Activated CD8-positive, alpha-beta T cell treated with anti-CD3 and anti-CD28 coated beads for 36 hours (primary cell): ENCODE results near the gene MYO5B. TPM values are rescaled to one million over a fixed set of nuclear protein-coding genes. Genes with fewer than 3 reads are reported as not detected.

ENCODE experiments used
- ATAC-seq: fragments of 200-7000 bp; cut with Tn5 transposase; one replicate; pipeline ENCODE4 v1.10.0; 2021; ENCODE audit warnings: mild to moderate bottlenecking, moderate library complexity
- CTCF ChIA-PET: fragments of 350-600 bp; sonication (Branson Sonifier 250); formaldehyde crosslinking; loops from one replicate; lab custom pipeline; 2021; ENCODE audit warnings: antibody characterized with exemption; lab: Charles Lee
- POLR2A ChIA-PET: fragments of 350-600 bp; sonication (Branson Sonifier 250); formaldehyde crosslinking; loops from one replicate; lab custom pipeline; 2021; ENCODE audit warnings: antibody characterized with exemption; lab: Charles Lee
- DNase-seq: peaks from one replicate; pipeline ENCODE4 v3.0.0-alpha.2; 2020
- H3K27ac Mint-ChIP-seq: one replicate; pipeline ENCODE4 v1.8.0; 2021; ENCODE audit warnings: mild to moderate bottlenecking, mixed read lengths
- H3K27me3 Mint-ChIP-seq: one replicate; pipeline ENCODE4 v1.8.0; 2021; ENCODE audit warnings: mixed read lengths
- H3K36me3 Mint-ChIP-seq: one replicate; pipeline ENCODE4 v1.8.0; 2021; ENCODE audit warnings: low read depth, mixed read lengths
- H3K4me1 Mint-ChIP-seq: one replicate; pipeline ENCODE4 v1.8.0; 2021; ENCODE audit warnings: low read depth, mixed read lengths
- H3K4me3 Mint-ChIP-seq: one replicate; pipeline ENCODE4 v1.8.0; 2021; ENCODE audit warnings: mild to moderate bottlenecking, moderate library complexity, mixed read lengths
- H3K9me3 Mint-ChIP-seq: one replicate; pipeline ENCODE4 v1.8.0; 2021; ENCODE audit warnings: mixed read lengths
- CTCF ChIP-seq: fragments of 200-600 bp; IDR thresholded peaks from one replicate; pipeline ENCODE4 v1.8.0; 2022; ENCODE audit warnings: antibody characterized with exemption, mild to moderate bottlenecking
- intact Hi-C: fragments of 100-400 bp; cut with micrococcal nuclease; formaldehyde crosslinking; loops from one replicate; pipeline ENCODE4 v1.10.0; 2022
- total RNA-seq, 2 experiments: library from RNA; stranded (reverse); gene quantifications; one replicate each; pipeline ENCODE4 v1.2.3, GENCODE V29; 2021

The MYO5B gene
- total RNA-seq, 2 experiments from 2014 or later = 0.09 TPM; not detected in 1

GRCh38 chr18:49922228-49922627, 272.7 kb downstream of the MYO5B start:
- H3K9me3 Mint-ChIP-seq = peaks cover 2% of the 10 kb centered on the region
- no peaks in the 10 kb centered on the region for H3K4me1 Mint-ChIP-seq
- H3K4me3 Mint-ChIP-seq = no peak overlapping the region
- H3K27me3 Mint-ChIP-seq = peaks cover 27% of the 10 kb centered on the region
- ATAC-seq (no peak), DNase-seq (no peak)
- no peak for TF ChIP-seq CTCF
- no peak overlapping the region for H3K27ac Mint-ChIP-seq
- POLR2A ChIA-PET = no interaction called here
- CTCF ChIA-PET = no interaction called here
- intact Hi-C loops = no loop called here
- no peaks in the 10 kb centered on the region for H3K36me3 Mint-ChIP-seq

GRCh38 chr18:49921318-49921985, 273.5 kb downstream of the MYO5B start:
- H3K27ac Mint-ChIP-seq = no peak overlapping the region
- DNase-seq (no peak), ATAC-seq (no peak)
- no peak overlapping the region for H3K4me3 Mint-ChIP-seq
- no peaks in the 10 kb centered on the region for H3K4me1 Mint-ChIP-seq
- TF ChIP-seq CTCF = no peak
- H3K36me3 Mint-ChIP-seq = no peaks in the 10 kb centered on the region
- CTCF ChIA-PET = interaction anchor here (0.9 kb wide), 1 partner anchor 63 kb away, joined by 3 read pairs; no protein-coding TSS in a partner anchor
- H3K27me3 Mint-ChIP-seq = peaks cover 28% of the 10 kb centered on the region
- POLR2A ChIA-PET = no interaction called here
- H3K9me3 Mint-ChIP-seq = no peaks in the 10 kb centered on the region
- intact Hi-C loops = no loop called here

- Mint-ChIP-seq H3K4me3 (no peak overlapping the region), H3K27me3 (peaks cover 27% of the 10 kb centered on the region), H3K27ac (no peak overlapping the region), H3K4me1 (no peaks in the 10 kb centered on the region), H3K9me3 (no peaks in the 10 kb centered on the region), H3K36me3 (no peaks in the 10 kb centered on the region)
- intact Hi-C loops = no loop called here
- DNase-seq (no peak), ATAC-seq (no peak)
- ChIA-PET POLR2A (no interaction called here), CTCF (no interaction called here)
- no peak for TF ChIP-seq CTCF
Measured at GRCh38 chr18:49920731-49921130, 274.2 kb downstream of the MYO5B start.

- POLR2A ChIA-PET = no interaction called here
- Mint-ChIP-seq H3K36me3 (no peaks in the 10 kb centered on the region), H3K27ac (no peak overlapping the region), H3K4me3 (no peak overlapping the region), H3K27me3 (peaks cover 23% of the 10 kb centered on the region), H3K4me1 (no peaks in the 10 kb centered on the region), H3K9me3 (peaks cover 3% of the 10 kb centered on the region)
- CTCF ChIA-PET = interaction anchor here (1.4 kb wide), 1 partner anchor 22 kb away, joined by 3 read pairs; no protein-coding TSS in a partner anchor
- ATAC-seq (no peak), DNase-seq (no peak)
- intact Hi-C loops = no loop called here
- no peak for TF ChIP-seq CTCF
Measured at GRCh38 chr18:49917742-49918141, 277.2 kb downstream of the MYO5B start.

GRCh38 chr18:49915352-49915751, 279.6 kb downstream of the MYO5B start:
- no peaks in the 10 kb centered on the region for H3K4me1 Mint-ChIP-seq
- ChIA-PET POLR2A (interaction anchor here (0.6 to 0.7 kb wide), 2 partner anchors 10 to 11 kb away, joined by 3 to 4 read pairs; no protein-coding TSS in a partner anchor), CTCF (no interaction called here)
- H3K27ac Mint-ChIP-seq = no peak overlapping the region
- H3K27me3 Mint-ChIP-seq = peaks cover 8% of the 10 kb centered on the region
- DNase-seq (no peak), ATAC-seq (no peak)
- no peaks in the 10 kb centered on the region for H3K36me3 Mint-ChIP-seq
- H3K9me3 Mint-ChIP-seq = peaks cover 5% of the 10 kb centered on the region
- H3K4me3 Mint-ChIP-seq = no peak overlapping the region
- intact Hi-C loops = no loop called here
- TF ChIP-seq CTCF = no peak
